Measurements from ENCODE around the gene MT2A. TPM values are rescaled to one million over a fixed set of nuclear protein-coding genes. Genes with fewer than 3 reads are reported as not detected.

Gene MT2A
- total RNA-seq, 1 experiment from 2014 or later, result 673 TPM

GRCh38 chr16:56628486-56629350 lies 20.3 kb downstream of the MT2A start:
- H3K4me3 ChIP-seq (ENCODE audit: low read depth in 2 of 2, low read length in 2 of 2), result no peak overlapping the region
- H3K27ac ChIP-seq (ENCODE audit: low read length), result no peak overlapping the region
- in situ Hi-C loops (cut with HindIII; ENCODE audit: low pct_unique_long_range_greater_than_20kb, low sequenced_read_pairs), result no loop called here
- no peaks in the 10 kb centered on the region for H3K9me3 ChIP-seq (ENCODE audit: control insufficient read depth, insufficient read depth, low read depth, low read length)
- ChIA-PET CTCF (interaction anchor here (0.7 kb wide), 1 partner anchor 27 kb away, joined by 8 read pairs; no protein-coding TSS in a partner anchor), POLR2A (interaction anchor here (0.5 kb wide), 1 partner anchor 44 kb away, joined by 3 read pairs; no protein-coding TSS in a partner anchor)
- no peak for ATAC-seq
- intact Hi-C loops (cut with micrococcal nuclease; ENCODE audit: unreplicated experiment), result no loop called here
- DNase-seq (ENCODE audit: low read depth, low spot score), result no peak
- H3K4me1 ChIP-seq (ENCODE audit: control insufficient read depth, insufficient read depth, low read length), result peaks cover 13% of the 10 kb centered on the region
- no peaks in the 10 kb centered on the region for H3K27me3 ChIP-seq (ENCODE audit: control insufficient read depth, insufficient read depth, low read length)
- no peak for TF ChIP-seq REST (IDR thresholded peaks at IDR 0.05; ENCODE audit: insufficient read depth in 1 of 2, low read depth in 2 of 2, low read length in 1 of 2)
- TF ChIP-seq POLR2AphosphoS5 (IDR thresholded peaks at IDR 0.05; ENCODE audit: low read depth, low read length), result no peak
- TF ChIP-seq TCF7L2 (IDR thresholded peaks at IDR 0.05; ENCODE audit: low read depth, low read length), result no peak
- no peak for TF ChIP-seq SIN3A (IDR thresholded peaks at IDR 0.05; ENCODE audit: borderline replicate concordance, insufficient read depth, low read depth, low read length)
- BruUV-seq (replicated peaks), result no TSS peak
- no peaks in the 10 kb centered on the region; the same call in 1 of the 2 replicates for H3K36me3 ChIP-seq (ENCODE audit: control insufficient read depth, insufficient read depth, low read length)

GRCh38 chr16:56629531-56629930 lies 21.1 kb downstream of the MT2A start:
- Histone ChIP-seq H3K36me3 (ENCODE audit: control insufficient read depth, insufficient read depth, low read length) (no peaks in the 10 kb centered on the region; the same call in 1 of the 2 replicates), H3K27ac (ENCODE audit: low read length) (no peak overlapping the region), H3K4me3 (ENCODE audit: low read depth in 2 of 2, low read length in 2 of 2) (no peak overlapping the region), H3K9me3 (ENCODE audit: control insufficient read depth, insufficient read depth, low read depth, low read length) (no peaks in the 10 kb centered on the region), H3K4me1 (ENCODE audit: control insufficient read depth, insufficient read depth, low read length) (peaks cover 13% of the 10 kb centered on the region), H3K27me3 (ENCODE audit: control insufficient read depth, insufficient read depth, low read length) (no peaks in the 10 kb centered on the region)
- intact Hi-C loops (cut with micrococcal nuclease; ENCODE audit: unreplicated experiment) (no loop called here), in situ Hi-C loops (cut with HindIII; ENCODE audit: low pct_unique_long_range_greater_than_20kb, low sequenced_read_pairs) (no loop called here)
- ATAC-seq (no peak), DNase-seq (ENCODE audit: low read depth, low spot score) (no peak)
- ChIA-PET CTCF (no interaction called here), POLR2A (interaction anchor here (0.5 kb wide), 1 partner anchor 43 kb away, joined by 3 read pairs; no protein-coding TSS in a partner anchor)
- TF ChIP-seq SIN3A (IDR thresholded peaks at IDR 0.05; ENCODE audit: borderline replicate concordance, insufficient read depth, low read depth, low read length) (no peak), TCF7L2 (IDR thresholded peaks at IDR 0.05; ENCODE audit: low read depth, low read length) (no peak), POLR2AphosphoS5 (IDR thresholded peaks at IDR 0.05; ENCODE audit: low read depth, low read length) (no peak), CTCF (IDR thresholded peaks at IDR 0.05) (no peak), REST (IDR thresholded peaks at IDR 0.05; ENCODE audit: insufficient read depth in 1 of 2, low read depth in 2 of 2, low read length in 1 of 2) (no peak)
- no TSS peak for BruUV-seq (replicated peaks)
